HK-2 (cell line): ENCODE data around the gene TTC8.
"Not testable (repeated sequence)": the region's sequence is repeated elsewhere in the genome, so short reads cannot be mapped to it uniquely, and the experiment has no call there.

ENCODE experiments used
- DNase-seq: peaks from one replicate; pipeline ENCODE4 v3.0.0-alpha.2; 2018; ENCODE audit not compliant: unreplicated experiment

Gene TTC8

DNA sequence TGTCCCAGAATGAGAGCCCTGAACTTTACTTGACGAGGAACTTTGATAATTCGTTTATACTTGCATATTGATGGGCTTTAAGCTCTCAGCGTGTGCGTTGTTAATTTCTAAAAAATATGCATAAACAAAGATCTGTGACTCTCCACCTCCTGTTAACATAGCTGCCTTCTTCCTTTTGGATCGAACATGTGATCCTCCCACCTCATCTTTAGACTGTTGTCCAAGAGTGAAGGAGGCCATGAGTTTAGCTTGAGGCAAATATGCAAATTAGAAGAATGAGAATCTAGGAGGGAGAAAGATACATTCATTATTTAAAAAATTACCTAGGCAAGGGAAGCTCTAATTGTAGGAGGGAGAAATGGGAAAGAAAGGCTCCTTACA, 617 bp downstream of the TTC8 start:
- DNase-seq = no peak

DNA sequence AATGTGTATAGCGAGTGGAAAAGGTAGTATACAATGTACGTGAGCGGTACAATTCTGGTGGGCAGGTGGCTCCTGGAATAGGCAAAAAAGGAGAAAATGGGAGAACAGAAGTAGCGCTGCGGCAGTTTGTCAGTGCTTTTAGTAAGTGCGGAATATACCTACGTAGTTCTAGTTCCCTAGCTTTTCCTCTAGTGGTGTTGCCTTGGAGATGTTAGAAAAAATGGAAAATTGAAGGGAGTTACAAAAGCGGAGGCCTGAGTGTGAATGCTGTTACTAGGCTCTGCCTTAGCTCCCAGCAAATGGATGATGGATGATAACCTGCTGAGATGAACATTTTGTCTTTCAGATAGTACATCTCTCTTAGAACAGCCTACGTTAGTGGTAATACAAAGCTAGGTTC, 1.1 kb downstream of the TTC8 start:
- DNase-seq = no peak

DNA sequence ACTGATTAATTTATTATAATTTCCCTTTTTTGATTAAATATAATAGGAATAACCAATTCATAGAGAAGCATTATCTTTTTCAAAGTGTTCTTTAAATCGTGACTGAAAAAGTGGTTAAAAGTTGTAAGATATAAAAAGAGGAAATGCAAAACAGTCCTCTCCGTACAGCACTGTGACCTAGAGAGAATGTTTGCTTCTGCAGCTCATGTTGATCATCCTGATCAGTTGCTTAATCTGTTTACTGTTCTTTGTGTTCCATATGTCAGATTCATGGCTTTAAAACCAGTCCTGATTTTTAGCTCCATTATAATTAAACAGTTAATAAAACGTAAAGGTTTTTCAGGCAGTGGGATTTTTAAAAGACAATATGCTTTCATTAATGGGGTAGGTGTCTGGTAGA, 4.7 kb downstream of the TTC8 start:
- no peak for DNase-seq

DNA sequence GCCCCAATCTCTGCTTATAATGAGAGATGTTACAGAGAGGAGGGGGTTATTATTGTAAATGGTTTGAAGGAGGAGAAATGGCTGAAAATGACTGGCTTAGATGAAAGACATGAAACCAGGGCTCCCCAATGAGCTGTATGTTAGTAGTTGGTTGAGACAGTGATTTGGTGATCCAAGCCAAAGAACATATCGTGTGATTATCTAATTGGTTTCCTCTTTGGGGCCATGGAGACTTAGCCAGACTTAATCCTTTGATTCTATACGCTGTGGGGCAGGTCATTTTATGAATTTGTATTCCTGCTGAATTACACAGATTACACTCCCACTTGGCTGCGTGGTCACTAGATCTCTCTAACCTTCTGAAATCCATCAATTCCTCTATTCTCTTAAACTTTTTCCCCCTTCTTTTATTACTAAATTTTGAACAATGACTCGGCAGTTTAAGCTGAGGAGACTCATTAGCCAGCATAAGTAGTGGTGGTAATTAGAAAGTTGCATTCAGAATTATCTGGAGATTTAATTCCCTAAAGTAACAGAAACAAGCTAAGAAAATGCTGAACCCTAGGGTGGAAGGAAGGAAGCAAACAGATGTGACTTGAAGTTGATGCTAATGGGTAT, 5.3 kb downstream of the TTC8 start:
- DNase-seq = no peak

DNA sequence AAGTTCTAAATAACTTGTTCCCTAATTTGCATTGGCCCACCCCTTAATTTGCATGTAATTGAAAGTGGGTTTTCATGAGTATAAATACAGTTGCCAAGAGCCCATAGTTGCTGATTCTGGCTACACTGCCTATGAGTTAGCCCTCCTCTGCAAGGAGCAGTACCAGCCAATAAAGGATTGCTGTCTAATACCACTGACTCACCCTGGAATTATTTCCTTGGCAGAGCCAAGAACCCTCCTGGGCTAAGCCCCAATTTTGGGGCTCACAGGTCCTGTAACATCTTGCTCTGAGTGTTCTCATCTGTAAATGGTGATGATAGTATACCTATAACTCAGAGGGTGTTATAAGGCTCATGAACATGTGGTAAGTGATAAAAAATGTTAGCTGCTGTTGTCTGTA, 6.8 kb downstream of the TTC8 start:
- DNase-seq = no peak

DNA sequence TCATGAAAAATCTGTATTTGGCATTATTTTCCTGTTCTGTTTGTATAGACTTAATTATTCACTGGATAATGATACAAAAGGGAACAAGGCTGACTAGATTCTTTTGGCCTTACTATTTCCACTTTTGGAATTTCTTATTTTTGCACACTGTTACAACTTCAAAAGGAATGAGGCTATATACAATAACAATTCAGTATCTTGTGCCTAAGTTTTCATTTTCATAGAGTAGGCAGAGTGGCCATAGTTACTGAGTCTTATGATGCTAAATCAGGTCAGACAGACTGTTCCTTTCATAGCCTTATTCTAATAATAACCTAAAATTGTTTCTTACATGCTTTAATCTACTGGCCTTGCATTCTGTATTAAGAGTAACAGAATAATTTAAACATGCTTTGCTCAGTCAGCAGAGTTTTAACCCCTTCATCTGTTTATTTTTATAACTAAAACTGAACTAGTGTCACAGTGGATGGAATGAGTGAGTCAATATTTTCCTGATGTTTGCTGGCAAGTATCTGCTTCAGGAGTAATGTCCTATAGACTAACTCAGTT, 10.5 kb downstream of the TTC8 start:
- DNase-seq = no peak

DNA sequence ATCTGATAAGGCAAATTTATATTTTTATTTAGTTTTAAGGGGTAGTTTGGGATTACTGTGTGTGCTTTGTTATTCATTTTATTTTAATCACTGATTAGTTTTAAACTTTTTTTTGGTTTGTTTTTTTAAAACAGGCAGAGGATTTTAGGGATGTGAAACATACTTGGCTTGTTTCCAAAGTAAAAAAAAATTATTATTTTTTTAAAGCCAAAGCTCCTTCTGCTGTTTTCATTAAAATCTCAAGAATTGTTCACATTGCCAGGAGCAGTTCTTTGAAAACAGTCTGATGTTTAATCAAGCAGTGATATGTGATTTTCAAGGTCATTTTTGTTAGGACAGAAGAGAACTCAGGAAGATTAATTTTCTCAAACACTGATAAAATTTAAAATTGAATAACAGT, 11.2 kb downstream of the TTC8 start:
- no peak for DNase-seq

DNA sequence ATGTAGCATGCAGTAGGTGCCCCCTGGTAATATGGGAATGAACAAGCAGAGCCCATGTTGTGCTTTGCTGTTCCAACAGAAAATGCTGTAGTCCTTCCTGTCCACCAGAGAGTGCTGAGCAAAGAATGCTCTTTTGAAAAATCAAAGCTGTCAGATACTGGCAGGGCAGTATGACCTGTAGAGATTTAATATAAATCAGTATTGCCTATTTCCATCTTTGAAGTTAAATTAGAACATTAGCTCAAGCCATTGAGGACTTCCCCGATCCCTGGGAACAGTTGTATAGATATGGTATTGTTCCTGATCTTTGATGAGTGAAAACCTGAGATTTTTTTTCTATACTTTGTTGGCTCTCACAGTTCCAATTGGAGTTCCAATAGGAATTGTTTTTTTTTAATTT, 13.0 kb downstream of the TTC8 start:
- no peak for DNase-seq

DNA sequence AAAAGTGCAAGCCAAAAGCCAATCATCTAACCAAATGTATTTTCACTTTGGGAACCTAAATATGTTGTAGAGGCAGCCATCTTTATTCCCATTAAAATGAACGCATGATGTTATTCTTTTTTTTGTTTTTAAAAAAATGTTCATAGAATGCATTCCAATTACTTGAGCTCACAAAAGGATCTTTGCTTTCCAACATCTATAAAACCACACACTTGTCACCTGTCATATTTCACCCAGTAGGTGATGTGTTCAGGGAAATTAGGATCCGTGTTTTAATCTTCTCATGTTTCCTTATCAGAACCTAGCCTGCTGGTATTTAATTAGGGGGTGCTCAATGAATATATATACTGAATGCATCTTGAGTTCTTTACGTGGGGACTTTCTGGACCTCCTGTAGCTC, 13.6 kb downstream of the TTC8 start:
- DNase-seq = no peak

DNA sequence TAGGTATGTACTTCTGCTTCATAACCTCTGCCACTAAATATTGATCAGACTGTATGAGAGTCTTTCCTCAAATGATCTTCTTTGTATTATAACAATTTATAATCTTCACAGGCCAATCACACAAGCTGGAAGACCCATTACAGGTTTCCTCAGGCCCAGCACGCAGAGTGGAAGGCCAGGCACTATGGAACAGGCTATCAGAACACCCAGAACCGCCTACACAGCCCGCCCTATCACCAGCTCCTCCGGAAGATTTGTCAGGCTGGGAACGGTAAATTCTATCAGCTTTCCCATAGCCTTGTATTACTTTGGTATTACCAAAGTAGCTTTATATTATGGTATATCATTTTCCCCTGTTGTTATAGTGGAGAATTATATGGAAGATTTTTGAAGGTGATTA, 16.5 kb downstream of the TTC8 start:
- DNase-seq = no peak

DNA sequence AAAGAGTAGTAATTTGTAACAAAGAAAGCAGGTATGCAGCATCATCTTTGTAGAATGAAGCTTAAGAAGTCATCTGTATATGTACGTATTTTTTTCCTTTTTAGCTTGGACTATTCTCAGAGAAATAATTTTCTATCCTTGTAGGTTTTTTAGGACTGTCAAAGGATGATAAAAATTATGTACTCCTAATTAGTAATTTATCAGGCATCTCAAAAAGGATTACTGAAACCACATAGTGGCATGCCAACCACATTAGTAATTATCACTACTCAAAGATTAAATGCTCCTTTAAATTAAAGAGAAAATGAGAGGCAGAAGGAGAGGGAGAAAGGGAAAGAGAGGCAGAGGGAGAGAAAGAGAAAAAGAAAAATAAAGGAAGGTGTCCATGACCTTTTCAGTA, 17.3 kb downstream of the TTC8 start:
- no peak for DNase-seq

DNA sequence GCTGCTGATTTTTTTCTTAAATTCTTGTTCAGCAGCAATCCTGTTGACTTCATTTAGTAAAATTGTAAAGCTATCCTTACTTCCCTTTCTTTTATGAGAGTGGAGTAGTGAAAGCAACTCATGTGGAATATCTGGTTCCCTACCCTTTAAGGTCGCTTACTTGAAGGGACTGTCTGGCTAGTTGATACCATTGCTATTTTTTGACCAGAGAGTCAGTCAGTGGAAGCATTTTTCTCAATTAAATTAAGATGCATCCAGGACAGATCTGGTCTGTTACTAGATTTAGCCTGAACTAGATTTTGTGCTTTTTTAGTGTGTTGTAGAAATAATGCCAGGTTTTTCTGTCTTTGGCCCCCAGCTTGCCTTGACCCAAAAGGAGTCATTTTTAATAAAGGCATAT, 18.0 kb downstream of the TTC8 start:
- DNase-seq = no peak

DNA sequence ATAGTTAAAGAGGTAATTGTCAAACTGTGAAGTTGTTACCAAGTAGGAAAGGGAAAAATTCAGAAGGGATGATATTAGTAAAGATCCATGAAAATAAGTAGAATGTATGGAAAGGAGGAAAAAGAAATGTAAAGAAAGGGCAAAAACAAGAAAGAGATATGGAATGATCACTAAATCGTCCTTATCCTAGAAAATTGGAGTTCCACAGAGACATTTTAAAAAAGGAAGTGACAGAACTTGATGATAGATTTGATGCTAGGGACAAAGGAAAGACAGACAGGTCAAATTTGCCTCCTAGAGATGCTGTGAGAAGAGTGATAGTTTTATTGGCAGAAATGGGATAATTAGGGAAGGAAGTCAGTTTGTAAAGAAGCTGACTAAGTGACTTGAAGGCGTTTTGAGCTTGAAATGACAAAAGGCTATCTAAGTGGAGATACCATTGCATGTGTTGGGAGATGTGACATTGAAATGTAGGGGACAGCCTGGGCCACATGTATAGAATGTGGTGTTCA, 20.6 kb downstream of the TTC8 start:
- DNase-seq = no peak

DNA sequence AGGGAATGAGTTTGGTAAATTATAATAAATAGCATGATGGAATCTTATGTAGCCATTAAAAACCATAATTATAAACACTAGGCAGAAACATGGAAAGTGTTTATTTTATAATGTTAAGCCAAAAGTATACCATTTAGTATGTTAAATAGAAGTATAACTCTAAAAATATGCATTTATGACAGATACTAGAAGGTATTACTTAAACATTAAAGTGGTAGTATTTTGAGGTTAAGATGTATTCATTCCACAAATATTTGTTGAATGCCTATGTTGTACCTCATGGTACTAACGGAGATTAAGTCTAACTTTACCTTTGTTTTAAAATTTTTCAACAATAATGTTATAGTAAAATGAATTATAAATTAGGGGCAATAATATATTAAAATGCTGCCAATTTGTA, 24.1 kb downstream of the TTC8 start:
- no peak for DNase-seq

DNA sequence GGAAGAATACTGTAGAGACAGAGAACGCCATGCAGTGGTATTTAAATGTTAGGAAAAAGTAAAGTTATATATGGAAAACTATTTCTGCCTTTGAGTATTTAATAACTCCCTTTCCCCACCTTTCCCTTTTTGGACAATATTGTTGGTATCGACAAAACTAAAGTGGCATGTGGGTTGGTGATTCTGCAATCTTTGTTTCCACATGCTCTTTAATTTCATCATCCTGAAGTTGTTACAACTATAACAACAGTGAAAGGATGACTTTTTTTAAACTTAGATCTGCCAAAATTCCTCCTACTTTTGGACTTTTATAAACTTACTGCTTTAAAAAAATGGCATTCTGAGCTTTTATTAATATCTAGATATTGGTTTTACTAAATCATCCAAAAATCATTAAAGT, 25.3 kb downstream of the TTC8 start:
- DNase-seq = no peak

DNA sequence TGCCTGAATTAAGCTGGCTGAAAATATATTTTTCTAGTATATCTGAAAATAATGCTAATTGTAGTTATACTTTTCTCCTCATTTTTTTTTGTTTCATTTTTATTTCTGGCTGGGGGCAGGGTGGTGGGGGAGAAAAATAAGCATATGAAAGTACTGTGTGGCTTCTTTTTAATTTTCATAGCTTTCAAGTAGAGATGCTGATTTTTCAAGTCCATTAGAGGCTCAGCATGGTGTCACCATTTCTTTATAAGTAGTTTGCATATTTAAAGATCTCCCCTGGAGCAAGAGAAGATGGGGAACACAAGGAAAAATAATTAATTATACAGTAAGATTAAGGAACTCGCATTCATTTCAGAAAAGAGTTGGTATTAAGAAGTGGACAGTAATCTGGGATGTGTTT, 27.1 kb downstream of the TTC8 start:
- no peak for DNase-seq

DNA sequence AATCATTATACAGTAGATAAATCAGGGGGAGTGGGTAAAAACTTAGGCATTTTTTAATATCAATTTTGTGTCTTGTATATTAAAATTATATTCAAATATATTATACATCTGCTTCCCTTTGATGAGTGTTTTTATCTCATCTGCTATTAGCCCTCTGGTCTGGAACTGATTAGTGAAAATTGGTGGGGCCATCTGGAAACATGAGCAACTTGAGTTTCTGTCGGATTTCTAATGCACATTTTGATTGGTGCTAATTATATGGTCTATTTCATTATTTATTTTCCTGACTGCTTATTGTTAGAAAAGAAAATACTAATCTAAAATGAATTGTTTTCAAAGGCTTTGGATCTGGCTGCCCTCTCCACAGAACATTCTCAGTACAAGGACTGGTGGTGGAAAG, 28.2 kb downstream of the TTC8 start:
- no peak for DNase-seq

DNA sequence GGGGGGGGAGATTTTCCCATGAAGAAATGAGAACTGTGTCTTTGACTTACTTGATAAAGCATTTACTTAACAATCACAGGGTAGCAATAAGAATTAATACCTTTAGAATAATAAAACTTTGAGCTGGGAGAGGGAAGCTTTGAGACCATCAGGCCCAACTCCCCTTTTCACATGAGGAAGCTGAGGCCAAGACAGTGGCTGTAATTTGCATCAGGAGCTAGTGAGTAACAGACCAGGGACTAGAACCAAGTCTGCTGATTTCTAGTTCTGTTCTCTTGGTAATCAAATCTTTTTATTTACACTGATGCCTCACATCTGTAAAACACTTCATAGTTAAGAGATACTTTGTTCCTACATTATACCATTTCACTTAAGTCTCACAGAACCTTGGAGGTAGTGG, 28.7 kb downstream of the TTC8 start:
- DNase-seq = no peak

DNA sequence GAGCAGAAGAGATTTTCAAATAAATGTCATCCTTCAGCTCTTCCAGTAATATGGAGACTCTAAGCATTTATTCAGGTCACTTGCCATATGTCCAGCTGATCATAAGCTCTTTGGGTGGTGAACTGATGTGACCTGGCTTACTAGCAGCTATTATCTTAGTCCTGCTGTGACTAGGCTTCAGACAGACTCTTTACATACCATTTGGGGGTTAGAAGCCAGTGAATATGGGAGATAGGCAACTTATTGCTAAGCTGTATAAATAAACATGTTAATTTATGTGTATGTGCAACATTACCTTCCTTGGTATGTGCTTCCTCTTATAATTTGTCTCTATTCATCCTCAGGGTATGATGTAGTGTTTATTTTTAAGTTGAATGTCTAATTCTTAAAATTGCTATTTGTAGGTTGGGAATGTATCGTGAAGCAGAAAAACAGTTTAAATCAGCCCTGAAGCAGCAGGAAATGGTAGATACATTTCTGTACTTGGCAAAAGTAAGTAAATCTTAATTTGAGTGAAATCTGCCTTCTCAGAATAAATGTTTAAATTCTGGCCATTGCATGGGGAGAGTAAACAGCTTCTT, 32.4 kb downstream of the TTC8 start:
- DNase-seq = no peak

DNA sequence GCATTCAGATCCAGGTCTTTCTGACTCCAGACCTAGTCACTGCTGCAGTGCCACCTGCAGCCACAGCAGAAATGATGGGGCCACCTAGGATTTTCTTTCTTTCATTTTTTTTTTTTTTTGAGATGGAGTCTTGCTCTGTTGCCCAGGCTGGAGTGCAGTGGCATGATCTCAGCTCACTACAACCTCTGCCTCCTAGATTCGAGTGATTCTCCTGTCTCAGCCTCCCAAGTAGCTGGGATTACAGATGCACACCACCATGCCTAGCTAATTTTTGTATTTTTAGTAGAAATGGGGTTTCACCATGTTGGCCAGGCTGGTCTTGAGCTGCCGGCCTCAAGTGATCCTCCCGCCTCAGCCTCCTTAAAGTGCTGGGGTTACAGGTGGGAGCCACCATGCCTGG, 33.4 kb downstream of the TTC8 start:
- not testable (repeated sequence) for DNase-seq

DNA sequence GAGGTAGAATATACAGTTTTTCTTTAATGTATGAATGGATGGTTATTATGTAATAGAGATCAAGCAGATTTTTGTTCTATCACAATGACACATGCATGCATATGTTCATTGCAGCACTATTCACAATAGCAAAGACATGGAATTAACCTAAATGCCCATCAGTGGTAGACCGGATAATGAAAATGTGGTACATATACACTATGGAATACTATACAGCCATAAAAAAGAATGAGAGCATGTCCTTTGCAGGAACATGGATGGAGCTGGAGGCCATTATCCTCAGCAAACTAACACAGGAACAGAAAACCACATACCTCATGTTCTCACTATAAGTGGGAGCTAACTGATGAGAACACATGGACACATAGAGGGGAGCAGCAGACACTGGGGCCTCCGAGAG, 34.7 kb downstream of the TTC8 start:
- DNase-seq = not testable (repeated sequence)

DNA sequence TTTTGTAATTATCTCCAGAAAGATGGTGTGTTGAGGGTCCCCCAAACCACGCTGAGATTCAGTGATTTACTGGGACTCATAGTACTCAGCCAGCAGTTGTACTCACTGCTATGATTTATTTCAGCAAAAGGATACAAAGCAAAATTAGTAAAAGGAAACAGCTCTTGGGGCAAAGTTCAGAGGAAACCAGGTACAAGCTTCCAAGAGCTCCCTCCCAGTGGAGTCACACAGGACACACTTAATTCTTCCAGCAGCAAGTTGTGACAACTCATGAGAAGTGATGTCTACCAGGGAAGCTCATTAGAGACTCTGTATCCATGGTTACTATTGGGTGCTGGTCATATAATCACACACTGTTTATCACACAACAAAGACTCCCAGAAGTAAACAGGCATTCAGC, 38.7 kb downstream of the TTC8 start:
- DNase-seq = no peak

DNA sequence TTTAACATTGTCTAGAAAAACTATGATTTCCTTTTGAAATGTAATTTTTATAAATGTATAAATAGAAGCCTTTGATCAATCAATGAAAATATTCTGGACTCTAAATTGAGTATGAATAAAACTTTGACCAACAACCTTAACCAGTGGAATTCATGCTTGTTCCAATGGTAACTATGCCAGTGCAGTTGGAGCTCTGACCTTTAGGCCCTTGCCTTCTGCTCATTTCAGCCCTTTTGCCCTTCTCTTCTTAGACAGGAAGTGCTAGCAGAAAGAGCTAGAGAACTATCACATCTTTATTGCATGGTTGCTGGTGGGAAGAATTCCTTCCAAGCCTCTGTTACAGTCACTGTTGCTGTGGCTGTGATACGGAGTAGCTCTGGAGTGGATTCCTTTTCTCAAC, 39.7 kb downstream of the TTC8 start:
- DNase-seq = no peak

DNA sequence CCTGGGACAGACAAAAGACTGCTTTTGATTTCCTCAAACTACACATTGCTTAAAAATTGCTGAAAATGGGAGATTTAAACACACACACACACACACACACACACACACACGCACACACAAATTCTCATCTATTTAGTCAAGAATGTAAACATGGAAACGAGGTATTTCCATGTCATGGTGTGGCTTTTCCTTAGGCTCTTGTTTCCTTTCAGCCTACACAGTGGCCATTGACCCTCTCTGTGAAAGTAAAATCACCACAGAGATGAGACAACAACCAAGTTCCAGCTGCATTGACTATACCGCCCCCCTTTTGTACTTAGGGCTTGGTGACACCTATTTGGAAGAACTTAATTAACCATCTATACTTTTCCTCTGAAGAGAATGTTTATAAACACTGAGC, 41.9 kb downstream of the TTC8 start:
- DNase-seq = no peak
